Epithelial cell of proximal tubule (primary cell): ENCODE results near the gene TCP11X2. TPM values are rescaled to one million over a fixed set of nuclear protein-coding genes. Genes with fewer than 3 reads are reported as not detected.

ENCODE experiments used
- total RNA-seq: library from RNA; depleted of rRNA; stranded (reverse); fragments of >200 nt; gene quantifications from 2 replicates; pipeline ENCODE4 v1.2.3, GENCODE V29; 2015

TCP11X2 gene
- total RNA-seq, 1 donor from 2014 or later, result 0.12 TPM

Other genes with a start within 250 kb of the TCP11X2 start
- gene NXF2, start 224.6 kb downstream of the TCP11X2 start, total RNA-seq, result not detected in 2 replicates
- not detected in 2 replicates for gene NXF2B, start 31.8 kb downstream of the TCP11X2 start, total RNA-seq
- gene TMSB15A, start 44.9 kb upstream of the TCP11X2 start, total RNA-seq, result 26.6 and 62.6 TPM in 2 replicates
- gene ARMCX5, start 127.7 kb upstream of the TCP11X2 start, total RNA-seq, result 6.1 and 6.4 TPM in 2 replicates
- 0.29 and 0.98 TPM in 2 replicates for gene GPRASP1, start 179.7 kb upstream of the TCP11X2 start, total RNA-seq
- gene GPRASP2, start 240.6 kb upstream of the TCP11X2 start, total RNA-seq, result 5.9 and 6.8 TPM in 2 replicates
- gene GPRASP3, start 248.9 kb upstream of the TCP11X2 start, total RNA-seq, result 1.5 and 2.0 TPM in 2 replicates